NCI-H1048 (cell line): ENCODE results near the gene RPTOR.
"Not testable (repeated sequence)": the region's sequence is repeated elsewhere in the genome, so short reads cannot be mapped to it uniquely, and the experiment has no call there.

ENCODE experiments used
- DNase-seq: peaks from one replicate; lab custom pipeline; 2025; lab: John Stamatoyannopoulos, UW

RPTOR gene

DNA sequence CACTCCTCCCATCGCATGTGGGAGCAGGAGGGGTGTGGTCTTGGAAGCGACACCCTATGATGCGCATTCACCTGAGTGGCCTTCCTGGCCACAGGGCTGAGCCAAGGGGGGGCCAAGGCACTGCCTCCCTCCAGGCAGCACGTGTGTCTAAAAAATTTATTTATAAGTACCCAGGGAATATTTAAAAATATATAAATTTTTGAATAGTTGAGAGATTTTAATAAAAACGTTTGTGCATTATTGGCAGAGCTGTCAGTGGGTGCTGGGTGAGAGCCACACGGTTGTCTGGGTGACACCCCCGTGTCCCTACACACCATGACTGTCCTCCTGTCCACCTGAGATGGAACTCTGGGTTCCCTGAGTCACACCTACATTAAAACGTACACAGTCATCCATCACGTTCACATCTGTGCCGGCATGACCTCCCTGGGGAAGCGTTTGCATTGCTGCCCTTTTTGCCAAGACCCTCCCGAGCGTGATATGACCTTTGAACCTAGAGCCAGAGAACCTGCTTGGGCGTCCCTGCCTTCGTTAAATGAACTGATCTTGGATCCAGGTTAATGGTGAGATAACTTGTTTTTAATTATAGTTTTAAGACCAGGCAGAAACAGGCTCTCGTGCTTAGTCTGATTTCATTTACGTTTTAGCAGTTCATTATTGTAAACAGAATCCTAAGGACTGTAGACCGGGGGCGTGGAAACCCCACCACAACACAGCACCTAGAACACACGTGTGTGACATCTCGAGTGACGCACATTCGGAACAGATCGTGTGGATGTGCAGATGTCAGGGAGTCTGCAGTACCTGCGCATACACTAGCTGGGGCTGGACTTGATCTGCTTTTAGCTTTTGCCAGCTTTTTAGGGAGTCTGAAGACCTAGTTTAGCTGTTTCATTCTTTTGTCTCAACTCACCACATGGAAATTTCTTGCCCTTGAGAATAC is 254.2 kb downstream of the RPTOR start:
- DNase-seq, result no peak

DNA sequence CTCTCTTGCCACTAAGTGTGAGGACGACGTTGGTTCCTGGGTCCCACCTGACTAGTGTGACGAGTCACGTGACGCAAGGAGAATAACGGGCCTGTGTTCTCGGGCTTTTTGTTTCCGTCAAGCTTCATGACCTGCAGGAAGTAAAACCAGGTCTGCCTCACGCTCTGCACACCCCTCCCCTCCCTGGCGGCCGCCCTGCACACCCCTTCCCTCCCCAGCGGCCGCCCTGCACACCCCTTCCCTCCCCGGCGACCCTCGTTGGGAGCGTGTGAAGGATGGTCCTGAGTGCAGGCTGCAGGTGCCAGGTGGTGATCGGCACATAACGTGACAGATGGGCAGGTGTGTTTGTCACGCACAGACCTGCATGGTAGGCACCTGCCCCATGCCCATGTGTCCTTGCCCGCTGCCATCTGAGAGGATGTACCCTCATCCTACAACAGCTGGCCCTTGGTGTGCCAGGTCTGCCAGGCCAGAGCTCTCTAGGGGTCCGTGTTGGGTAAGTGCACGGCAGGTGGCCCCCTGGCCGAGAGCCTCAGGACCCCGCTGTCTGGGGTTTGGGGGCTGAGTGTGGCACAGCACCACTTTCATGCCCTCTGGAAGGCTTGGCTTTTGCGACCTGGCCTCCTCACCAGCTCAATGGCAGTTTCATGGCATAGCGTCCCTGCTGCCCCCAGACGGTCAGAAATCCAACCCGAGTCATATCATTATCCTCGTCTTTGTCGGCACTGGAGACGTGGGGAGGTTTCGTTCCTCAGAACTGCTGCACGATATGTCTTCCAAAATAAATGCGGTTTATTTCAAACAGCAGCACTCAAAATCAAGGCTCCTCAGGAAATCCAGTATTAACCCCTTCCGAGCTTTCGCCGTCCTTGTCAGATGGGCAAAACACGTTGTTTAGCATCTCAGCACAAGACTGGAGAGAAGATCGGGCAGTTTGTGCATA is 255.2 kb downstream of the RPTOR start:
- DNase-seq, result no peak

DNA sequence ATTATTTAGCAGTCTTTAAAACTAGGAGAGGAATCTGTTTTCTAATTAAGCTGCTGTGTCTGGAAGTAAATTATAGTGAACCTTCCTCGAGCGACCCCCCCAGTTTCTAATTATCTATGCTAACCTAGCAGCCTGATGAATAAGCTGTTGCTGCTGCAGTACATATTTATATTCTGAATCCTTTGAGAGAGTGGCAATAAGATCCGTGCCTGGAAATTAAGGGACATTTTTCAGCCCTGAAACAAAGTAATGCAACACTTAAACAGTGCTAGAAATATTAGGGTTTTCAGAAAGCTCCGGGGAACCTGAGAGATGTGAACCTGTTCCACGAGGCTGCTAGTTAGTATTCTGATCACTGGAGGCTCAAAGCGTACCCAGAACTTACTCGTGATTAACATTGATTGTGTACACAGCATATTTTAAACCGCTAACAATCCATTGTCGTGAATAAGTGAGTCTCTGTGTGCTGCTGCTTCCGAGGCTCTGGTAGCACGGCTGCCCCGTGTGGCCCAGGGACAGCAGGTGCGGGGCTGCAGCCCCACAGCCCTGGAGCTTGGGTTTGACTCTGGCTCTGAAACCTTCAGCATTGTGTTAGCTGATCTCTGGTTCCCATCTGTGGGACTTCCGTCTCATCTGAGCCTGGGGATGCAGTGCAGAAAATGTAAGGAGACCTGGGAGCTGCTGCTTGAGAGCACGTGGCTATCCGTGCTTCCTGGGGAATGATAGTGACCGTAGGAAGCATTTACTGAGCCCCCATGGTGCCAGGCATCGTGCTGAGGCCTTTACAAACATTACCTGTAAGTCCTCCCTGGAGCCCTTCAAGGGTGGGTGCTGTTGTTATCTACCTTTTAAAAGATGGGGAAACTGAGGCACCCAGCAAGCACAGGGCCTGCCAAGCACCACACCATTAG is 256.1 kb downstream of the RPTOR start:
- no peak for DNase-seq

DNA sequence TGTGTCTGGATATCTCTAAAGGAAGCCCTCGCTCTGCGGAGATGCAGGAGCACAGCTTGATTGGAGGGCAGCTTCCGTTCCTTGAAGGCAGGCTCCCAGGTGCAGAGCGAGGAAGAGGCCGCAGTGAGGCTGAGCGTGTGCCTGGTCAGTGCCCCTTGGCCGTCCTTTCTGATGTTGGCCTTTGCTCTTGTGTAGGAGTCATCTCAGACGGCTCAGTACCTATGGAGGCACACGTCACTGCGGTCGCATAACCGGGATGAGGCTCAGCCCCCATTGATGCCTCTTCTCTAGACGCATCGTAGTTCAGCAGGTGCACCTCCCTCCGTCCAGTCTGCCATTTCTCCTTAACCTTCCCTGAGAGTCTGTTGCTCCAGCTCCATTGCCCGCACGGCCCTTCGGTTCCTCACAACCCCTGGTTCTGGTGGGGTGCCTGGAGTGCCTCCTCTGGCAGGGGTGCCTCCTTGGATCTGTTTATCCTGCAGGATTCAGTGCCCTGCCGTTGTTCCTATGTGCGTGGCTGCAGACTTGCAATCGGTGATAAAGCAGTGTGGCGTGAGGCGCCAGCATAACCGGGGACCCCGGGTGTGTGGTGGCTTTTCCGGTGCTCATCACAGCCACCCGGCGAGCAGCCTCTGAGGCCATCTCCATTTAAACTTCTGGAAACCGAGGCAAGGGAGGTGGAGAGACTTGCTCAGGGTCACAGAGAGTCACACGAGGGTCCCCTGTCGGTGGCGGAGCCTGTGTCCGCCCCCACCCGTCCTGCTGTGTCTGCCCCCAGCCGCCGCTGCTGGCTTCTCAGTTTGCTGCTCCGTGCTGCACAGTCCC is 258.2 kb downstream of the RPTOR start:
- no peak for DNase-seq

DNA sequence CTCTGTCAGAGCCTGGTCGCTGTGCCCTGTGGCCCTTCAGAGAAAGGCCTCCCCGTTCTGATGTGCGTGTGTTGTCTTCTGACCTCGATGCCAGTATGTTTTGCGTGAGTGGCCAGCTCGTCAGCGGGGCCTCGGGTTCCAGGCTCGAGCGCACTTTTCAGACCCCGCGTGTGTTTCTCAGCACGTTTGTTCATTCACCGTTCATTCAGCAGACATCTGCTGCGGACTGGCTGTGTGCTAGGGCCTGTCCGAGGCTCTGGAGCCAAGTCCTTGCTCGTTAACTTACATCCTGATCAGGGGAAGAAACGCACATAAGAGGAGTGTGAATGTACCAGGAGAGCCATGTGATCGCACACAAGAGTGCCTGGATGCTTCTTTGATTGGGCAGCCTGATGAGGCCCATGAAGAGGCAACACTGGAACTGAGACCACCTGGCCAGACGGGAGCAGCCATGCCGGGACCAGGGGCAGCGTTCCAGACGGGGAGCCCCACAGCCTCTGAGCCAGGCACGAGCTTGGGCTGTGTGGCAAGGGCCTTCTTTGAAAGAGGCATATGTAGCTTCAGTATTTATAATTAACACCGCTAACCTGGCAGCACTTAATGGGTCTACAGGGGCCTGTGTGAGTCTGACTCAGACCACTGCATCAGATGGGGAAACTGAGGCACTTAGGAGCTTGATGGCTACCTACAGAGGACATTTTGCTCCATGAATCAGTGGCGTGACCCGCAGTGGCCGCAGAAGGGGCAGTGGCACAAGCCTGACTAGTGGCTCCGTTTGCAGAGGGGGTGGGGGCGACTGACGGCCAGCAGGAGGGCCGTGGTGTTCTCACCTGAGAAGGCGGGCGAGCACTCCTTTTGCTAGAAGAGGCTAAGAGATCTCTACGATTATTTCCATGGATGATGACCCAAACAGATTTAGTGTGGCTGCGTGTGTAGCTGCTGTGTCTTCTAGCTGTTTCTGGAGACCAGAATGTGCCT is 259.1 kb downstream of the RPTOR start:
- no peak for DNase-seq

DNA sequence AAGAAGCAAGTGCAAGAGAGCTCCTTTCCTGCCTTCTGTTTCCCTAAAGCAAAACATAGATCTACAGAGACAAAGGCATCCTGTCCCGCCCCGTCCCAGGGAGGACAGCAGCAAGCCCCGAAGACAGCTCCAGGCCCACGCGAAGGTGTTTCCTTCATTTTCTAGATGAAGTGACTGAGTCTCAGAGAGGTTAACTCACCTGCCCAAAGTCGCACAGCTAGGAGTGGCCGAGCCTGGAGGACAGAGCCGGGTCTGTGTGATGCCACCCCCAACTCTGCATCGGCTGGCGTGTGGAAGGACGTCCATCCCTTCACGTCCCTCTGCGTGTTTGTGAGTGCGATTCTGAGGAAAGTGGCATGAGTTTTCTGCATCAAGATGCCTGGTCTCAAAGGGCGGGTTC is 259.8 kb downstream of the RPTOR start:
- no peak for DNase-seq

DNA sequence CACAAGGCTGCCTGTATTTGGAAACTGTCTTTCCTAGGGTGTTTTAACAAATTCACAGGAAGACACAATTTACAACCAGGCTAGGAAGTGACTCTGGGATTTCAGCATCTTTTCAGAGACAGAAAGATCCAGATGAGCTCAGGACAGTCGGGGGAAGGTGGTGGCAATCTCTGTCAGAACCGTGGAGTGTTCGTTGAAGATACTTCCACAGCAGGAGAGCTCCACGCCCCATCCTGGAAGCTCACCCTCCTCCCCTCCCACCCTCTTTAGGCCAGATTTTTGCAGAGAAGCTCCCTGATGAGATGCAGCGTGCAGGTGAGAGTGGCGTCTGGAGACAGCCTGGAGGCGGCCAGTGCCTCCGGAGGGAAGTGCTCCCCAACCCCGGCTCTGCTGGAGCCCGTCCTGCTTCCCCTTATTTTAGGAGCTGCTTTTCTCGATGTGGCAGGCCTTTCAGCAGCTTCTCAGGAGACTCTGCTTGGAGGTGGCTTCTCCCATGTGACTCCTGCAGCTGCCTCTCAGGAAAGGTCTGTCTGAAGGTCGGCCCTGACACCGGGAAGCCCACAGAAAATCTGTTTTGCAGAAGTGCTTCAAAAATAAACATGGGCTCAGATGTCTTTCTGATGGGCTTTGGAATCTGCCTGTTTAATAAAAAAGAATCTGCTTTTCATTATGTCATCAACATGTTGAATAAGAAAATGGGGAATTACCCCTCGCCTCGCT is 260.6 kb downstream of the RPTOR start:
- DNase-seq, result no peak

DNA sequence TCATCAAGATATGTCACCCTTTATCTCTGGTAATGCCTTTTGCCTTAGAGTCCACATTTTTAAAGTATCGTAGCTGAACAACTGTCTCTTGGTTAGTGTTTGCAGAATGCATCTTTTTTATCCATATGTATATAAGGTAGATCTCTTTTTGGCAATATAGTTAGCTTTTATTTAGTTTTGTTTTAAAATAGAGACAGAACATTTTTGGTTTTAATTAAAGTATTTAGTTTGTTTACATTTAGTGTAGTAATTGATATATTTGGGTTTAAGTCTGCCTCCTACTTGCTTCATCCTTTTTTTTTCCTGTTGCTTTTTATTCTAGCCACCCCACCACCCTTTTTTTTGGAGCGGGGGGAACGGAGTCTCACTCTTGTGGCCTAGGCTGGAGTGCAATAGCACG is 262.4 kb downstream of the RPTOR start:
- DNase-seq, result no peak

DNA sequence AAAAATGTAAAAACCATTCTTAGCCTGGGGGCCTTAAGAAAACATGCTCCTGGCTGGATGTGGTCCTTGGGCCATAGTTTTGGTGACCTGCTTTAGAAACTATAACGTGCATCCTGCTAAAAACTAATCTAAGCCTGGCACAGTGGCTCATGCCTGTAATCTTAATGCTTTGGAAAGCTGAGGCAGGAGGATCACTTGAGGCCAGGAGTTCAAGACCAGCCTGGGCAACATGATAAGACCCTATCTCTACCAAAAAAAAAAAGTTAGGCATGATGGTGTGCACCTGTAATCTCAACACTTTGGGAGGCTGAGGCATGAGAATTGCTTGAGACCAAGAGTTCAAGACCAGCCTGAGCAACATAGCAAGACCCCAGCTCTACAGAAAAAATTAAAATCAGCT is 263.2 kb downstream of the RPTOR start:
- DNase-seq, result no peak

DNA sequence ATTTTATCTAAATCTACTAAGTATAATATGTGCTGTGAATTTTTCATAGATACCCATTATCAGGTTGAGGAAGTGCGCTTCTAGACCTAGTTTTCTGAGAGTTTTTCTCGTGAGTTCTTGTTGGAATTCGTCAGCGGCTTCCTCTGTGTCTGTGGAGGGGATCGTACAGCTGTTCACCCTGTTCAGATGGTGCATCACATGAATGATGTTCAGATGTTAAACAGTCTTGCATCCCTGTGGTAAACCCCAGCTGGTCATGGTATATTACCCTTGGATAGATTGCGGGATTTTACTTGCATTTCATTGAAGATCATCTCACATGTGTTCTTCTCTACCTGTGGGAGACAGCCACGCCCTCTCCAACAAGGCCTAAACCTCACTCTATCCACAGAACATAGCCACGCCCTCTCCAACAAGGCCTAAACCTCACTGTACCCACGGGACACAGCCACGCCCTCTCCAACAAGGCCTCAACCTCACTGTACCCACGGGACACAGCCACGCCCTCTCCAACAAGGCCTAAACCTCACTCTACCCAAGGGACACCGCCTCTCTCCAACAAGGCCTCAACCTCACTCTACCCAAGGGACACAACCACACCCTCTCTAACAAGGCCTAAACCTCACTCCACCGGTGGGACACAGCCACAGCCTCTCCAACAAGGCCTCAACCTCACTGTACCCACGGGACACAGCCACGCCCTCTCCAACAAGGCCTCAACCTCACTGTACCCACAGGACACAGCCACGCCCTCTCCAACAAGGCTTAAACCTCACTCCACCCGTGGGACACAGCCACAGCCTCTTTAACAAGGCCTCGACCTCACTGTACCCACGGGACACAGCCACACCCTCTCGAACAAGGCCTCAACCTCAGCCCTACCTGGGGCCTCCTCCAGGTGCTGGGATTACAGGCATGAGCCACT is 266.8 kb downstream of the RPTOR start:
- DNase-seq, result no peak

DNA sequence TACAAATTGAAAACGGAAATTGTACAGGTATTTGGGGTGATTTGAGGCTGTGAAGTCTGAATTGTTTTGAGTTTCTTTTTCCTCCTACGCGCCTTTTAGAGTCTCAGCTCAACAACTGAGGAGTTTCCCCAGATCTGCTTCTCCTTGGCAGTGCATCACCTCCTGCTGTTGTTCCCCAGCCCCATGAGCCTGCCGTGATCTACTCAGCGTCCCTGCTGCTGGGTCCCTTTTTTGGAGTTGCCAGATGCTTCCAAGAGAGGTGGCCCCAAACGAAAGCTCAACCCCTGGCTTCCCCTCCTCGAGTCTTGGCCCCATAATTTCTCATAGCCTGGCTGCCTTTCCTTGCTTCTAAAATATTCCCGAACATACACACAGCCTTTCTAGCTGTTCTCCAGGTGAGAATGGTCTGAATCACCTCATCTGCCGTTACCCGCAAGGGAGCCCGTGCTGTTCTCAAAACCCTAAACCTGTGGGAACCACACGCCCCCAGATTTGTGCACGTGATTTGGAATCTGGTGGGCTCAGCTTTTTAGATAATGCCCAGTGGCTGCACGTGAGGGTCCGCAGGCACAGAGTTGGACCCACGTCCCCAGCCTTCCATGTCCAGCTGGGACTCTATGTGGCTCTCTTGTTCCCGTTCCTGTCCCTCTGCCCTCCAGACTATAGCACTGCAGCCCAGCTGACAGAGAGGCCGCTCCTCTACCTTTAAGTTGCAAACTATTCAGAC is 267.9 kb downstream of the RPTOR start:
- DNase-seq, result no peak

DNA sequence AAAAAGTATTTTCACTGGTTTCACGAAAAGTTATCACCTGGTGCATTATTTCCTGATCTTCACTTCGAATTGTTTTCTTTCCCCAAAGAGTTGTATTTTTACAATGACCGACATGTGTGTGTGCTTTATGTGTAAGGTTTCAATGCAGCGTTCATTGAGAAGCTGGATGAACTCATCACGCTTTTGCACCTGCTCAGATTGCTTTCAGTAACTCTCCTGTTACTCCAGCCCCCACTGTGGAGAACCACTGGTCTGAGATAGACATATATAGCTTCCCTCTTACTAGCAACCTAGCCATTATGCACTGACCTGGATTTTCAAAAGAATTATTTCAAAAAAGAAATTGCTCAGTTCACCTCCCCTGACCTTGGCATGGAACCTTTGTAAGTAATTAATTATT is 268.7 kb downstream of the RPTOR start:
- DNase-seq, result no peak

DNA sequence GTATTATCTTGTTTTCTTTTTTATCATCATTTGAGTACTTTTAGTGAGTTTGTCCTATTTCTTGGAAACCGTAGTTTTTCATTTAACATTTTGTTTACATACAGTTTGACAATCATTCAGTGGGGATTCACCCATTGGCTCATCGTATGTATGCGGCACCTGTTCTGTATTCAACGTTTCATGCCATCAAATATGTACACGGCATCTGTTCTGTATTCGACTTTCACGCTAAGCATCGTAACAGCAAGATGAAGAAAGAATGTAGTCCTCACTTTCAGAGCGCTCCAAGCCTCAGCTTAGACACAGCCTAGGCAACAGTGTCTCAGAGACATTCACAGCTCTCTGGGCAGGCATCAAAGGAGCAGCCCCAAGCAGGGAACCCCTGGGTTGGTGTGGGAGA is 269.9 kb downstream of the RPTOR start:
- DNase-seq, result no peak

DNA sequence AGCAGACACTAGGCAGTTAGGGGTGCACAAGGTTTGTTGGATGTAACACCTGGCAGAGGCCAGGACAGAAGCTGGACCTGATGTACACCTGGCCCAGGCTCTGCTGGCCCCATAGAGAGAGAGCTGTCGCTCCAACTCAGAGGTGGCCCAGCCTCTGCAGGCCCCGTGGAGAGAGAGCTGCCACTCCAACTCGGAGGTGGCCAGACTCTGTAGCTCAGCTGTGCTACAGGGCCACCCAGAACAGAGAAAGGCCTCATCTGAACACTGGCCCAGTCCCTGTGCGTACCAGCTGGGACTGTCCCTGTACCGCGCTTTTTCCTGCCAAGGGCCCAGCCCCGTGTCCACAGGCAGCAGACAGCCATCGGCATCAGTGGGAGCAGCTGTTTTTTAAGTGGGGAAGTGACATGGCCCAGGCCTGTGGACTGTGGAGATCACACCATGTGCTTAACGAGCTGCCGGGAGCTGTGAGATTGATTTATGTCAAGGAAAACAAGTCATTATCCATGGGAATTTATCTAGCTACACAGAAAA is 270.6 kb downstream of the RPTOR start:
- no peak for DNase-seq

DNA sequence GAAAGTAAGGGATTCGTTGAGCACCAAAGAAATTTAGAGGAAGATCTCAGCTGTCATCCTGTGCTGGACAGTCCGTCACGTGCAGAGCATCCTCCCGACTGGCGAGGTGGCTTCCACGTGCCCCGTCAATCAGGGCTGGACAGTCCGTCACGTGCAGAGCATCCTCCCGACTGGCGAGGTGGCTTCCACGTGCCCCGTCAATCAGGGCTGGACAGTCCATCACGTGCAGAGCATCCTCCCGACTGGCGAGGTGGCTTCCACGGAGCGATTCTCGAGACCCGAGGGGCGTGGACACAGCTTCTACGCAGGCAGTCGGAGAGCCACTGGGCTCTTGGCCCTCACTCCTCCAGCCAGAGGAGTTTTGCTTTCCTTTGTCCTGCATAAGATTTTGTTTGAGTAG is 271.1 kb downstream of the RPTOR start:
- DNase-seq, result not testable (repeated sequence)

DNA sequence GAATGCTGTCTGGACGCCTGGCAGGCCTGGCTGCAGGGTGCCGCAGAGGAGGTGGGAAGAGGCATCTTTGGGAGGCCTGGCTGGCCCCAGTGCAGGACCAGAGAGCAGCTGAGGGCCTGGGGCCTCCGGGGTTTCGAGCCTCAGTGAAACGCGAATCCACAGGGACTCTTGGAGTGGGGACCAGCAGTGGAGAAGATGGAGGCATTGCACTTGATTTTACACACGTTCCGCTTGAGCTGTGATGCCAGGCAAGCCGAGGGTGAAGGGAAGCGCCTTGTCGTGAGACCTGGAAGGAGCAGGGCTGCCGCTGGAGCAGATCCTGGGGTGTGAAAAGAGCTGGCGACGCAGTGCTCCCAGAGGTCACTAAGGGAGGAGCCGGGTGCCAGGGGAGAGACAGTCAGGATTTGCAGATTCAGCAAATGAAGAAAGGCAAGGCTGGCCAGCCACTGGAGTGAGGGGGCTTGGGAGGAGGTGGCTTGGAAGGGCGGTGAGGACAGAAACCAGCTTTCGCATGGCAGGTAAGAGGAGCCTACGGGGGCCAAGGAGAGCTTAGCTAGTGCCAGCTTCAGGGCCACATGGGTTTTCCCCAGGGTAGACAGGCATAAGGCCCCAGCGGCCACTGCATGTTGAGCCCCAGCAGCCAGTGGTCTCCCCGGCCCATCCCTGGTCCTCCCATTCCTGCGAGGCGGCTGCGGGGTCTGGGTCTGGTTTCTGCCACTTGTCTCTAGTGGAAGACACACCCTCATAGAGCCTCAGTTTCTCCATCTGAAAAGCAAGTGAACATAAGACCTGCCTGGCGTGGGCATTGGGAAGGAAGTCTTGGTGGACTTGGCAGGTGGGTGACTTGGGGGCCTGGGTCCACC is 271.8 kb downstream of the RPTOR start:
- DNase-seq, result no peak
